K562 (cell line): ENCODE data around the gene CXCR3. TPM values are rescaled to one million over a fixed set of nuclear protein-coding genes. Genes with fewer than 3 reads are reported as not detected.

Experiments used
- ATAC-seq: fragments of 200-7000 bp; cut with Tn5 transposase; 3 replicates; pipeline ENCODE4 v1.9.1; 2020; ENCODE audit warnings: moderate library complexity
- BruUV-seq: library from RNA; stranded (reverse); fragments of 400-500 nt; replicated peaks from 2 replicates; lab custom pipeline; 2021; lab: Mats Ljungman, UMichigan
- CTCF ChIA-PET: fragments of 300-600 bp; formaldehyde crosslinking; extraction: SDS; loops from one replicate; lab custom pipeline; 2021; ENCODE audit warnings: low intra/inter-chr PET ratio; lab: Yijun Ruan, JAX
- POLR2A ChIA-PET: fragments of 300-600, 350-650 bp; sonication (Branson Sonifier 250); formaldehyde crosslinking; extraction: SDS; loops from one replicate; lab custom pipeline; 2021; ENCODE audit warnings: antibody characterized with exemption, inconsistent platforms; lab: Yijun Ruan, JAX
- DNase-seq, 4 experiments: peaks; one replicate each; pipeline versions ENCODE4 v3.0.0 to v3.0.0-alpha.2; 2011 to 2018; ENCODE audit warnings: low spot score in 3 of 4, mixed read lengths in 3 of 4; ENCODE audit errors: extremely low read depth in 1 of 4
- FAIRE-seq: peaks from 2 replicates; lab custom pipeline; 2011; peaks lifted over from hg19 to GRCh38; lab: Jason Lieb, UNC
- H2AFZ ChIP-seq: 2 replicates; pipeline ENCODE4 v1.6.0; 2011; ENCODE audit warnings: low read depth, low read length, control low read depth, inconsistent platforms
- H3K27ac ChIP-seq: fragments of 200-600 bp; 3 replicates; pipeline ENCODE4 v1.8.0; 2011; ENCODE audit warnings: low read depth, mild to moderate bottlenecking, control low read depth, inconsistent platforms, low read length, moderate library complexity, mixed read lengths; ENCODE audit errors: extremely low read depth
- H3K27me3 ChIP-seq, 2 experiments: fragments of 300-600 bp in 1 of 2; 2 replicates in 1 of 2; 3 replicates in 1 of 2; pipeline versions ENCODE4 v1.6.0 to v1.8.0; 2011; ENCODE audit warnings: inconsistent platforms in 2 of 2, low read length in 2 of 2, mild to moderate bottlenecking in 1 of 2, mixed read lengths in 1 of 2, moderate library complexity in 1 of 2; ENCODE audit not compliant: control insufficient read depth in 2 of 2, insufficient read depth in 2 of 2
- H3K36me3 ChIP-seq: fragments of 300-600 bp; 3 replicates; pipeline ENCODE4 v1.8.0; 2011; ENCODE audit warnings: mild to moderate bottlenecking, low read length, inconsistent platforms; ENCODE audit not compliant: control insufficient read depth, insufficient read depth
- H3K4me1 ChIP-seq, 2 experiments: fragments of 200-600 bp in 1 of 2; replicated peaks in 1 of 2; 2 replicates in 1 of 2; 3 replicates in 1 of 2; pipeline versions ENCODE4 v1.5.1 to v1.8.0; 2011; ENCODE audit warnings: inconsistent platforms in 2 of 2, low read length in 2 of 2, mild to moderate bottlenecking in 1 of 2, mixed read lengths in 1 of 2, moderate library complexity in 1 of 2; ENCODE audit not compliant: control insufficient read depth in 2 of 2, insufficient read depth in 2 of 2
- H3K4me2 ChIP-seq: 2 replicates; pipeline ENCODE4 v1.6.1; 2011; ENCODE audit warnings: low read length, control low read depth, inconsistent platforms, mixed read lengths; ENCODE audit not compliant: insufficient read depth
- H3K4me3 ChIP-seq: fragments of 200-600 bp; sonication (generic), shearing (Covaris generic); 2 replicates; pipeline ENCODE4 v1.5.1; 2016; ENCODE audit warnings: control low read depth, inconsistent platforms
- H3K79me2 ChIP-seq: fragments of 200-600 bp; 3 replicates; pipeline ENCODE4 v1.8.0; 2011; ENCODE audit warnings: low read length, inconsistent platforms; ENCODE audit not compliant: control insufficient read depth, insufficient read depth
- H3K9ac ChIP-seq, 2 experiments: 2 replicates each; pipeline versions ENCODE4 v1.6.0 to v1.6.1; 2011; ENCODE audit warnings: low read depth in 2 of 2, low read length in 2 of 2, control low read depth in 1 of 2, inconsistent platforms in 1 of 2, mild to moderate bottlenecking in 1 of 2, mixed read lengths in 1 of 2; ENCODE audit not compliant: insufficient read depth in 1 of 2
- H3K9me1 ChIP-seq: one replicate; pipeline ENCODE4 v1.6.0; 2011; ENCODE audit warnings: inconsistent platforms, mild to moderate bottlenecking, low read length, moderate library complexity; ENCODE audit not compliant: control insufficient read depth, insufficient read depth
- H3K9me3 ChIP-seq: replicated peaks from 2 replicates; pipeline ENCODE4 v1.5.1; 2011; ENCODE audit warnings: low read depth, low read length, inconsistent platforms; ENCODE audit not compliant: control insufficient read depth, insufficient read depth
- H4K20me1 ChIP-seq: replicated peaks from 2 replicates; pipeline ENCODE4 v1.6.1; 2011; ENCODE audit warnings: low read length, inconsistent platforms, mixed read lengths; ENCODE audit not compliant: control insufficient read depth, insufficient read depth
- C11orf30 ChIP-seq: fragments of 450-650 bp; IDR thresholded peaks from 2 replicates; pipeline ENCODE4 v1.6.1; 2016; ENCODE audit warnings: low read depth, mild to moderate bottlenecking
- COPS2 ChIP-seq: fragments of 450-650 bp; conservative IDR thresholded peaks from 2 replicates; pipeline ENCODE4 v1.6.1; 2016; ENCODE audit warnings: mild to moderate bottlenecking, moderate library complexity
- MAFF ChIP-seq: IDR thresholded peaks from 2 replicates; pipeline ENCODE4 v1.6.1; 2012; ENCODE audit warnings: low read length, improper control_type of control experiment
- MAFG ChIP-seq: fragments of 450-650 bp; conservative IDR thresholded peaks from 2 replicates; pipeline ENCODE4 v1.6.1; 2016; ENCODE audit warnings: missing genetic modification characterization, missing compliant biosample characterization
- MAFK ChIP-seq: IDR thresholded peaks from 2 replicates; pipeline ENCODE4 v1.6.1; 2011; ENCODE audit warnings: low read length, improper control_type of control experiment
- PATZ1 ChIP-seq: fragments of 250-450 bp; sonication (Bioruptor Pico); IDR thresholded peaks from 2 replicates; pipeline ENCODE4 v1.5.0; 2020; ENCODE audit warnings: mild to moderate bottlenecking, borderline replicate concordance
- ZNF316 ChIP-seq: fragments of 450-650 bp; IDR thresholded peaks from 2 replicates; pipeline ENCODE4 v1.6.1; 2016
- WGBS: fragments of 100-300 bp; shearing (Covaris generic); methylation state at CpG from one replicate; pipeline ENCODE4 v1.1.6; 2016; ENCODE audit warnings: low coverage, mixed read lengths; ENCODE audit not compliant: insufficient coverage; ENCODE audit errors: missing lambda C conversion rate; 5-methylcytosine and 5-hydroxymethylcytosine counted together
- in situ Hi-C: fragments of 300-500 bp; cut with MboI; formaldehyde crosslinking; loops from 4 replicates; pipeline ENCODE4 v1.15.0; 2018; ENCODE audit warnings: inconsistent platforms, mixed read lengths
- intact Hi-C: fragments of 100-400 bp; cut with micrococcal nuclease; formaldehyde crosslinking; loops from 2 replicates; pipeline ENCODE4 v1.14.2; 2022
- polyA plus RNA-seq, 8 experiments: library from polyadenylated mRNA; depleted of rRNA in 4 of 8; stranded (reverse) in 5 of 8; unstranded in 3 of 8; fragments of >200 nt; fragmentation: Nextera tagmentation in 2 of 8; fragmentation: Illumina TruSeq in 1 of 8; extraction: Ambion mirVana in 2 of 8; extraction: Trizol in 1 of 8; gene quantifications; 2 replicates each; pipeline versions ENCODE4 v1.2.1 to v1.2.3, GENCODE V29; 2011 to 2014; ENCODE audit warnings: inconsistent platforms in 1 of 8, missing spikeins in 1 of 8
- total RNA-seq, 7 experiments: library from RNA; depleted of rRNA in 6 of 7; stranded (reverse); fragments of >200 nt in 6 of 7; fragmentation: Illumina TruSeq in 2 of 7; extraction: Trizol in 2 of 7; gene quantifications; 2 replicates each; pipeline versions ENCODE4 v1.2.1 to v1.2.3, GENCODE V29; 2011 to 2021; ENCODE audit warnings: low replicate concordance in 1 of 7

CXCR3 gene
- total and polyA plus RNA-seq, 9 of the 15 experiments (the other 6 are each of a cell fraction or from before 2014, with no cell fraction given), result not detected

- TF ChIP-seq PATZ1 (CRISPR knock-in tag), result no peak
Measured at GRCh38 chrX:71629467-71629866, 11.2 kb upstream of the CXCR3 start (continued).

GRCh38 chrX:71627588-71628404 lies 9.5 kb upstream of the CXCR3 start:
- in situ Hi-C loops (no loop called here), intact Hi-C loops (no loop called here)
- Histone ChIP-seq H3K27ac (no peak overlapping the region), H3K9me3 (no peaks in the 10 kb centered on the region), H3K9me1 (no peaks in the 10 kb centered on the region), H3K4me1 (peaks cover 2 to 4% of the 10 kb centered on the region in 2 experiments; a peak in 2 of 5 replicates), H3K79me2 (no peaks in the 10 kb centered on the region), H3K9ac (no peak overlapping the region), H4K20me1 (no peaks in the 10 kb centered on the region), H3K36me3 (no peaks in the 10 kb centered on the region), H3K4me2 (no peak overlapping the region), H3K27me3 (no peaks in the 10 kb centered on the region; a peak in 2 of 5 replicates), H2AFZ (peak overlapping the region; percentile 51; the same call in 1 of the 2 replicates), H3K4me3 (no peak overlapping the region)
- FAIRE-seq (peak; percentile 37), ATAC-seq (peak; percentile 63; the same call in 2 of the 3 replicates), DNase-seq (no peak)
- ChIA-PET CTCF (no interaction called here), POLR2A (interaction anchor here (0.6 kb wide), 1 partner anchor 353 kb away, joined by 4 read pairs; no protein-coding TSS in a partner anchor)
- no TSS peak for BruUV-seq
- TF ChIP-seq MAFK, result peak; percentile 55; the same call in 1 of the 2 replicates
- peak; percentile 87 for TF ChIP-seq ZNF316
- TF ChIP-seq MAFF, result peak; percentile 69
- peak; percentile 71 for TF ChIP-seq C11orf30
- peak; percentile 73 for TF ChIP-seq MAFG (tag)
- TF ChIP-seq COPS2, result no peak
- WGBS, result 21% methylated on average over 13 of the region's 14 CpGs
